Measurements from ENCODE around the gene ZNF462.

Gene ZNF462

DNA sequence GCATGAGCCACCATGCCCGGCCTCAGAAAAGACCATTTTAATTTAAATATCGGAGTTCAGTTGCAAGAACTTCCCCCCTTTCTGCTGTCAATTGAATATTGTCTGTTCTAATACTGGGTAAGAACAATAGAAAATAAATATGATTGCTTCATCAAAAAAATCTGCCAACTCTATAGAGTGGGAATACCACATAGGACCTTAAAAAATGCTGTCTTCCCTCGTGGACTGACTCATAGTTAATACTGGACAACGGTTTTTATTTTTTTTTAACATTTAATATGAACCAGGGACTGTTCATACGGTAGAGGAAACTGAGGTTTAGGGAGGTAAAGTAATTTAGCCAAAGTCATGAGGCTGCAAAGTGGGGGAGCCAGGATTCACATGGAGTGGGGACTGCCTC, 9.7 kb downstream of the ZNF462 start:
- no peaks in the 10 kb centered on the region for H3K79me2 ChIP-seq (ENCODE audit: low read length)
- H3K27ac ChIP-seq (ENCODE audit: low read length) = no peak overlapping the region
- no peak overlapping the region for H3K4me2 ChIP-seq (ENCODE audit: low read length)

DNA sequence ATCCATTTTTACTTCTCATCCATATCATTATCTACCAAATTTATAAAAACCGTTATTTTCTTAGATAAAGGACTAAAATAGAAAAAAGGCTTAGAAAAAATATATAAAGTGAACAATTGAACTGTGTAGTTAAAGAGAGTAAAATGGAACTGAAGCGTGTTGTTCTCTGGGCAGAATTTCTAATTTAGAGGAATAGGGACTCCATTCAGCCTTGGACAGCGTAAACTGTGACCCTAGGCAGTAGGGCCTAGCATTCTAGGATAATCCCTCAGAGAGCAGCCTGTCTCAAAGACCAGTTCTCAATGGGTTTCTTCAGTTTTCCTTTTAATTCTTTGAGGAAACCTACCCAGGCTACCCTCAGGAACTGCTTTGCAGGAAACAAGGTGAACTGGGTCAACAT, 11.1 kb downstream of the ZNF462 start:
- Histone ChIP-seq H3K36me3 (replicated peaks; ENCODE audit: low read depth, low read length) (no peaks in the 10 kb centered on the region), H3K4me3 (ENCODE audit: low read length) (no peak overlapping the region), H2AFZ (ENCODE audit: low read depth, low read length) (no peak overlapping the region), H3K4me2 (ENCODE audit: low read length) (no peak overlapping the region), H3K27ac (ENCODE audit: low read length) (no peak overlapping the region), H3K79me2 (ENCODE audit: low read length) (no peaks in the 10 kb centered on the region), H3K9me3 (ENCODE audit: insufficient read depth, low read length) (no peaks in the 10 kb centered on the region), H3K9ac (ENCODE audit: low read length) (no peak overlapping the region), H3K27me3 (ENCODE audit: low read depth, low read length) (no peaks in the 10 kb centered on the region), H3K4me1 (ENCODE audit: low read length) (no peaks in the 10 kb centered on the region), H4K20me1 (ENCODE audit: insufficient read depth, low read length) (no peaks in the 10 kb centered on the region)
- TF ChIP-seq EZH2phosphoT487 (IDR thresholded peaks at IDR 0.05; ENCODE audit: low read depth) = no peak
- no peak for TF ChIP-seq CTCF (IDR thresholded peaks at IDR 0.05; ENCODE audit: low read depth, low read length)

More for the DNA sequence above, 9.7 kb downstream of the ZNF462 start:
- no peaks in the 10 kb centered on the region for H4K20me1 ChIP-seq (ENCODE audit: insufficient read depth, low read length)
- H3K27me3 ChIP-seq (ENCODE audit: low read depth, low read length) = no peaks in the 10 kb centered on the region
- H3K9ac ChIP-seq (ENCODE audit: low read length) = no peak overlapping the region
- no peak overlapping the region for H2AFZ ChIP-seq (ENCODE audit: low read depth, low read length)
- H3K9me3 ChIP-seq (ENCODE audit: insufficient read depth, low read length) = no peaks in the 10 kb centered on the region
- H3K4me1 ChIP-seq (ENCODE audit: low read length) = no peaks in the 10 kb centered on the region
- TF ChIP-seq CTCF (IDR thresholded peaks at IDR 0.05; ENCODE audit: low read depth, low read length) (no peak), EZH2phosphoT487 (IDR thresholded peaks at IDR 0.05; ENCODE audit: low read depth) (no peak)
- H3K36me3 ChIP-seq (replicated peaks; ENCODE audit: low read depth, low read length) = no peaks in the 10 kb centered on the region
- H3K4me3 ChIP-seq (ENCODE audit: low read length) = no peak overlapping the region

DNA sequence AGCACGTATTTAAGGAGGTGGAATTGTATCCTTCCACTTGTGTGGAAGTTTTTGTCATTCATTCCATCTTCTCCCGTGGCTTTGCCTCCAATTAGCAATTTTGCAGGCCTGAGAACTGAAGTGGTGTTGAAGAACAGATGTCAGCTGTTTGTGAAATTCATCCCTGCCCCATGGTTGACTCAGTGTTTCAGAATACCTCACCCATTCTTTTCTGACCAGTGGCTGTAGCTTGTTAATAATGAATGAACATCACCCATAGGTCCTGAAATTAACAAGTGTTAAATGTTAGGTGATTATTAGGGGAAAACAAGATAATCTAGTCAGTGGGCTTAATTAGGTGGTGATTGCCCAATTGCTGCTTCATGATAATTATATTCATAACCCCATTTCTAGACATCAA, 11.7 kb downstream of the ZNF462 start:
- no peaks in the 10 kb centered on the region for H4K20me1 ChIP-seq (ENCODE audit: insufficient read depth, low read length)
- H3K79me2 ChIP-seq (ENCODE audit: low read length) = no peaks in the 10 kb centered on the region
- H2AFZ ChIP-seq (ENCODE audit: low read depth, low read length) = no peak overlapping the region
- TF ChIP-seq EZH2phosphoT487 (IDR thresholded peaks at IDR 0.05; ENCODE audit: low read depth) = no peak
- no peak for TF ChIP-seq CTCF (IDR thresholded peaks at IDR 0.05; ENCODE audit: low read depth, low read length)
- no peak overlapping the region for H3K4me3 ChIP-seq (ENCODE audit: low read length)
- H3K9me3 ChIP-seq (ENCODE audit: insufficient read depth, low read length) = no peaks in the 10 kb centered on the region
- H3K27me3 ChIP-seq (ENCODE audit: low read depth, low read length) = no peaks in the 10 kb centered on the region
- H3K9ac ChIP-seq (ENCODE audit: low read length) = no peak overlapping the region
- H3K4me1 ChIP-seq (ENCODE audit: low read length) = no peaks in the 10 kb centered on the region
- no peak overlapping the region for H3K4me2 ChIP-seq (ENCODE audit: low read length)
- no peaks in the 10 kb centered on the region for H3K36me3 ChIP-seq (replicated peaks; ENCODE audit: low read depth, low read length)
- no peak overlapping the region for H3K27ac ChIP-seq (ENCODE audit: low read length)

- Histone ChIP-seq H3K9ac (ENCODE audit: low read length) (no peak overlapping the region), H3K36me3 (replicated peaks; ENCODE audit: low read depth, low read length) (no peaks in the 10 kb centered on the region), H4K20me1 (ENCODE audit: insufficient read depth, low read length) (no peaks in the 10 kb centered on the region), H3K9me3 (ENCODE audit: insufficient read depth, low read length) (no peaks in the 10 kb centered on the region), H3K4me2 (ENCODE audit: low read length) (no peak overlapping the region), H3K79me2 (ENCODE audit: low read length) (no peaks in the 10 kb centered on the region), H3K4me1 (ENCODE audit: low read length) (no peaks in the 10 kb centered on the region), H2AFZ (ENCODE audit: low read depth, low read length) (no peak overlapping the region), H3K27me3 (ENCODE audit: low read depth, low read length) (no peaks in the 10 kb centered on the region), H3K27ac (ENCODE audit: low read length) (no peak overlapping the region), H3K4me3 (ENCODE audit: low read length) (no peak overlapping the region)
- TF ChIP-seq CTCF (IDR thresholded peaks at IDR 0.05; ENCODE audit: low read depth, low read length) (no peak), EZH2phosphoT487 (IDR thresholded peaks at IDR 0.05; ENCODE audit: low read depth) (no peak)
These were observed 12.6 kb downstream of the ZNF462 start for GRCh38 chr9:106875529-106875928.
